HG03066 (cell line): Measurements from ENCODE around the gene KRTAP10-2.
"Not testable (repeated sequence)": the region's sequence is repeated elsewhere in the genome, so short reads cannot be mapped to it uniquely, and the experiment has no call there.

Source experiments
- ATAC-seq: cut with Tn5 transposase; IDR thresholded peaks from one replicate; pipeline ENCODE4 v1.9.1; 2021; ENCODE audit warnings: low read depth; ENCODE audit not compliant: unreplicated experiment

KRTAP10-2 gene

GRCh38 chr21:44551340-44551961 lies at the start of gene KRTAP10-2:
Gene KRTAP10-2 (minus strand): TSS chr21:44551505. CDS start chr21:44551458, 47 bp downstream.
- no peak for ATAC-seq

DNA sequence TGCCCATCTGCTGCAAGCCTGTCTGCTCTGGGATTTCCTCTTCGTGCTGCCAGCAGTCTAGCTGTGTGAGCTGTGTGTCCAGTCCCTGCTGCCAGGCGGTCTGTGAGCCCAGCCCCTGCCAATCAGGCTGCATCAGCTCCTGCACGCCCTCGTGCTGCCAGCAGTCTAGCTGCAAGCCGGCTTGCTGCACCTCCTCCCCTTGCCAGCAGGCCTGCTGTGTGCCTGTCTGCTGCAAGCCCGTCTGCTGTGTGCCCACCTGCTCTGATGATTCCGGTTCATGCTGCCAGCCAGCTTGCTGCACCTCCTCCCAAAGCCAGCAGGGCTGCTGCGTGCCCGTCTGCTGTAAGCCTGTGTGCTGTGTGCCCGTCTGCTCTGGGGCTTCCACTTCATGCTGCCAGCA lies 49.8 kb upstream of the KRTAP10-2 start:
- ATAC-seq: not testable (repeated sequence)

- not testable (repeated sequence) for ATAC-seq
Measured at GRCh38 chr21:44600118-44600978, 49.0 kb upstream of the KRTAP10-2 start, which contains the start of gene KRTAP10-7. Gene KRTAP10-7 (plus strand): TSS chr21:44600597. CDS start chr21:44600622, 25 bp downstream.

DNA sequence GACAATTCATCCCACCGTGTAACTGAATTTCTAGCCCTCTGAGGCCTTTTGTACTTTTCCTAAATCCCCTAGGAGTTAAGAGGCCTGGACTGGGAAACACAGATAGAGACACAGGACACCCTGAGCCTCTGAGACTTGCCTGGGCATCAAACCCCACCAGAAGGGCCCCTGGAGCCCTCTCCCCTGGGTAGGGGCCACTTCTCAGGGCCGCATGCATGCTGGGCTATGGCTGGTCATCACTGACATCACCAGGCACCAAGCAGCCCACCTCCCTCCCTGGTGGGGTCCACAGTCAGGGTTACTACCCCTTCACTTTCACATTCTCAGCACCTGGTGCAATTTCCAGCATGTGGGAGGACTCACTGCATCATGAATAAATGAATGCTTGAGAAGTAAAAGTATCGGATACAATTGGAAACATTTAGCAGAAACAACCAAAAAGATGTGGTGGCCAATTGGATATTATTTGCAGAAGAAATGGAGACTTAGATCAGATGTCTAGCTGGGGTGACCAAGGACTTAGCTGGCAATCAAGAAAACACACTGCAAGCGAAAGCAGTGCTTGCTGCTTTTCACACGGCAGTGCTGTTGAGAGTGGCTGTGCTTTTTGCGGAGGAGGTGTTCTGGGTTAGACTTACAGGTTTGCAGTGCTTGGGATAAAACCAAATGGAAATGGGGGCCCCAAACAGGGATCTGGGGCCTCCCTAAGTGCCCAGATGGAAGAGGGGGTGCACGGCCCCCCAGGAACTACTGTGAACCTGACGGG lies 48.1 kb upstream of the KRTAP10-2 start:
- ATAC-seq: no peak

DNA sequence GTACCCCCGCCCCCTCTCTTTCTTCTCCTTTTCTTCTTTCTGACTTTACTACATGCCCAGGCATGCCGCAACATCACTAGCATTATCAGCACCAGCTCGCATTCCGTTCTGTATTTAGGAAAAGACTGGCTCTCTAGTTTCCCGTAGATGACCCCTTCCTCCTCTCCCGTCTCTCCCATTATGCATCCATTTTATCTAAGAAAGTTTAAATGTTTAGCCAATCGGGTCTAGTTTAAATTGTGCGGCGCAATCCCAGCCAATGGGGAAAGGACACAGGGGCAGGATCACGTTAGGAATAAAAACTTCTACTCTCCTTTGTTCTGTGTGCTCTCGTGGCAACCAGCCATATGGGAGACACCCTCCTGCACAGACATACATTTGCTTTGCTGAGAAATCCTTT lies 46.8 kb upstream of the KRTAP10-2 start:
- no peak for ATAC-seq

GRCh38 chr21:44596068-44596725 lies 44.9 kb upstream of the KRTAP10-2 start:
- ATAC-seq: no peak

- no peak for ATAC-seq
Measured at GRCh38 chr21:44595524-44595923, 44.2 kb upstream of the KRTAP10-2 start.

DNA sequence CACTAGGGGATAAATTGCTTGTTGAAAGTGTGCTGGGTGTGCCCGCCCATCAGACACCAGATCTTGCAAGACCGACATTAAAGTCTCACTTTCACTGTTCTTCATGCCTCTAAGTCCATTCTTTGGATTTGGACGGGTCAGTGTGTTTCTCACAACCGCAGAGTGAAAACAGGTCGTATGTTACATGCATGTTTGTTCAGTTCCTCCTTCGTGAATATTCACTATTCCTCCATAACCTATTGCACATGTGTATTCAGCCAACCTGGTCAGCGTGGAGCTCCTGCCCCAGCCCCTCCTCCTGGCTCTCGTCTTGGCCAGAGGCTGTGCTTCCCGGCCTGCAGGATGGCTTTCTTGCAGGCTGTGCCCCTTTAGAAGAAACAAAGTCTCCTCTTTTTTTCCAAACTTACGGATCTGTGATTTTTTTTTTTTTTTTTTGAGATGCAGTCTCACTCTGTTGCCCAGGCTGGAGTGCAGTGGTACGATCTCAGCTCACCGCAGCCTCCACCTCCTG lies 43.2 kb upstream of the KRTAP10-2 start:
- ATAC-seq: no peak

- no peak for ATAC-seq
Measured at GRCh38 chr21:44593598-44594405, 42.5 kb upstream of the KRTAP10-2 start.

- ATAC-seq: no peak
Measured at GRCh38 chr21:44592446-44593311, 41.4 kb upstream of the KRTAP10-2 start, which contains the start of gene KRTAP10-6. Gene KRTAP10-6 (minus strand): TSS chr21:44592505. CDS start chr21:44592484, 21 bp downstream.

DNA sequence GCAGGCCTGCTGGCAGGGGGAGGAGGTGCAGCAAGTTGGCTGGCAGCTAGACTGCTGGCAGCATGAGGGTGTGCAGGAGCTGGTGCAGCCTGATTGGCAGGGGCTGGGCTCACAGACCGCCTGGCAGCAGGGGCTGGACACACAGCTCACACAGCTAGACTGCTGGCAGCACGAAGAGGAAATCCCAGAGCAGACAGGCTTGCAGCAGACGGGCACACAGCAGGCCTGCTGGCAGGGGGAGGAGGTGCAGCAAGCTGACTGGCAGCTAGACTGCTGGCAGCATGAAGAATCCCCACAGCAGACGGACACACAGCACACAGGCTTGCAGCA lies 40.5 kb upstream of the KRTAP10-2 start:
- ATAC-seq: not testable (repeated sequence)

- ATAC-seq: not testable (repeated sequence)
Measured at GRCh38 chr21:44590897-44591800, 39.8 kb upstream of the KRTAP10-2 start.

- ATAC-seq: no peak
Measured at GRCh38 chr21:44590311-44590721, 39.0 kb upstream of the KRTAP10-2 start.

- ATAC-seq: no peak
Measured at GRCh38 chr21:44589586-44590305, 38.4 kb upstream of the KRTAP10-2 start.

DNA sequence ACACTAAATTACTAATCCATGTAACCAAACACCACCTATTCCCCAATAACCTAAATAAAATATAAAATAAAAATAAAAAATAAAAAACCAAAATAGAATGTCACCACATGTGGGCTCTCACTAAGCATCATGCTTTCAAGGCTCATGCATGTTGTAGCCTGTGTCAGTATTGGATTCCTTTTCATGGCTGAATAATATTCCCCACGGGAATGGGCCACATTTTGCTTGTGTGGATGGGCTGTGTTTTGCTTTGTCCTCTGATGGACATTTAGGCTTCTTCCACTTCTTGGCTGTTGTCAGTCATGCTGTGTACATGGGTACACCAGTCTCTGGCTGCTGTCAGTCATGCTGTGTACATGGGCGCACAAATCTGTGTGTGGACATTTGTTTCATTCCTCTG lies 37.8 kb upstream of the KRTAP10-2 start:
- no peak for ATAC-seq

- no peak for ATAC-seq
Measured at GRCh38 chr21:44585892-44586291, 34.6 kb upstream of the KRTAP10-2 start.

GRCh38 chr21:44583800-44584147 lies 32.5 kb upstream of the KRTAP10-2 start:
- no peak for ATAC-seq
